ENCODE results near the gene EHMT1. TPM values are rescaled to one million over a fixed set of nuclear protein-coding genes. Genes with fewer than 3 reads are reported as not detected.

Gene EHMT1
- total RNA-seq, 1 donor from 2014 or later: 40.8 TPM

- H3K4me3 ChIP-seq (ENCODE audit: low read depth, low read length): no peak overlapping the region
- TF ChIP-seq CTCF (conservative IDR thresholded peaks at IDR 0.05; ENCODE audit: low read depth, low read length): no peak
- no peak for DNase-seq (ENCODE audit: low read depth)
Observed at GRCh38 chr9:137741330-137741729, 122.5 kb downstream of the EHMT1 start.

- H3K4me3 ChIP-seq (ENCODE audit: low read depth, low read length): no peak overlapping the region
- no peak for DNase-seq (ENCODE audit: low read depth)
- TF ChIP-seq CTCF (conservative IDR thresholded peaks at IDR 0.05; ENCODE audit: low read depth, low read length): no peak
Observed at GRCh38 chr9:137742698-137743097, 123.9 kb downstream of the EHMT1 start.

- no peak overlapping the region for H3K4me3 ChIP-seq (ENCODE audit: low read depth, low read length)
- no peak for DNase-seq (ENCODE audit: low read depth)
- TF ChIP-seq CTCF (conservative IDR thresholded peaks at IDR 0.05; ENCODE audit: low read depth, low read length): no peak
Observed at GRCh38 chr9:137743695-137744094, 124.9 kb downstream of the EHMT1 start.

- no peak overlapping the region for H3K4me3 ChIP-seq (ENCODE audit: low read depth, low read length)
- no peak for DNase-seq (ENCODE audit: low read depth)
- no peak for TF ChIP-seq CTCF (conservative IDR thresholded peaks at IDR 0.05; ENCODE audit: low read depth, low read length)
Observed at GRCh38 chr9:137744632-137745183, 125.9 kb downstream of the EHMT1 start.

GRCh38 chr9:137745541-137745991, 126.8 kb downstream of the EHMT1 start:
- no peak for TF ChIP-seq CTCF (conservative IDR thresholded peaks at IDR 0.05; ENCODE audit: low read depth, low read length)
- no peak for DNase-seq (ENCODE audit: low read depth)

GRCh38 chr9:137748311-137748710, 129.5 kb downstream of the EHMT1 start:
- no peak for DNase-seq (ENCODE audit: low read depth)
- TF ChIP-seq CTCF (conservative IDR thresholded peaks at IDR 0.05; ENCODE audit: low read depth, low read length): no peak
- H3K4me3 ChIP-seq (ENCODE audit: low read depth, low read length): no peak overlapping the region

More at GRCh38 chr9:137745541-137745991, 126.8 kb downstream of the EHMT1 start:
- no peak overlapping the region for H3K4me3 ChIP-seq (ENCODE audit: low read depth, low read length)

GRCh38 chr9:137748741-137749140, 129.9 kb downstream of the EHMT1 start:
- no peak overlapping the region for H3K4me3 ChIP-seq (ENCODE audit: low read depth, low read length)
- DNase-seq (ENCODE audit: low read depth): no peak
- TF ChIP-seq CTCF (conservative IDR thresholded peaks at IDR 0.05; ENCODE audit: low read depth, low read length): no peak

All from epithelial cell of proximal tubule (primary cell).